ENCODE results near the gene ROBO4. TPM values are rescaled to one million over a fixed set of nuclear protein-coding genes. Genes with fewer than 3 reads are reported as not detected.

The ROBO4 gene
- total and polyA plus RNA-seq, 2 experiments from 2014 or later = not detected

- TF ChIP-seq STAT1 (IDR thresholded peaks at IDR 0.05; ENCODE audit: unreplicated experiment) (no peak), EZH2phosphoT487 (IDR thresholded peaks at IDR 0.05; ENCODE audit: unreplicated experiment) (no peak)
- TF ChIP-seq, protein P1, sequence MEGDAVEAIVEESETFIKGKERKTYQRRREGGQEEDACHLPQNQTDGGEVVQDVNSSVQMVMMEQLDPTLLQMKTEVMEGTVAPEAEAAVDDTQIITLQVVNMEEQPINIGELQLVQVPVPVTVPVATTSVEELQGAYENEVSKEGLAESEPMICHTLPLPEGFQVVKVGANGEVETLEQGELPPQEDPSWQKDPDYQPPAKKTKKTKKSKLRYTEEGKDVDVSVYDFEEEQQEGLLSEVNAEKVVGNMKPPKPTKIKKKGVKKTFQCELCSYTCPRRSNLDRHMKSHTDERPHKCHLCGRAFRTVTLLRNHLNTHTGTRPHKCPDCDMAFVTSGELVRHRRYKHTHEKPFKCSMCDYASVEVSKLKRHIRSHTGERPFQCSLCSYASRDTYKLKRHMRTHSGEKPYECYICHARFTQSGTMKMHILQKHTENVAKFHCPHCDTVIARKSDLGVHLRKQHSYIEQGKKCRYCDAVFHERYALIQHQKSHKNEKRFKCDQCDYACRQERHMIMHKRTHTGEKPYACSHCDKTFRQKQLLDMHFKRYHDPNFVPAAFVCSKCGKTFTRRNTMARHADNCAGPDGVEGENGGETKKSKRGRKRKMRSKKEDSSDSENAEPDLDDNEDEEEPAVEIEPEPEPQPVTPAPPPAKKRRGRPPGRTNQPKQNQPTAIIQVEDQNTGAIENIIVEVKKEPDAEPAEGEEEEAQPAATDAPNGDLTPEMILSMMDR (conservative IDR thresholded peaks at IDR 0.05; ENCODE audit: low read depth in 2 of 2) = no peak
These were observed 2.8 kb downstream of the ROBO4 start (continued) for GRCh38 chr11:124894606-124895430.

DNA sequence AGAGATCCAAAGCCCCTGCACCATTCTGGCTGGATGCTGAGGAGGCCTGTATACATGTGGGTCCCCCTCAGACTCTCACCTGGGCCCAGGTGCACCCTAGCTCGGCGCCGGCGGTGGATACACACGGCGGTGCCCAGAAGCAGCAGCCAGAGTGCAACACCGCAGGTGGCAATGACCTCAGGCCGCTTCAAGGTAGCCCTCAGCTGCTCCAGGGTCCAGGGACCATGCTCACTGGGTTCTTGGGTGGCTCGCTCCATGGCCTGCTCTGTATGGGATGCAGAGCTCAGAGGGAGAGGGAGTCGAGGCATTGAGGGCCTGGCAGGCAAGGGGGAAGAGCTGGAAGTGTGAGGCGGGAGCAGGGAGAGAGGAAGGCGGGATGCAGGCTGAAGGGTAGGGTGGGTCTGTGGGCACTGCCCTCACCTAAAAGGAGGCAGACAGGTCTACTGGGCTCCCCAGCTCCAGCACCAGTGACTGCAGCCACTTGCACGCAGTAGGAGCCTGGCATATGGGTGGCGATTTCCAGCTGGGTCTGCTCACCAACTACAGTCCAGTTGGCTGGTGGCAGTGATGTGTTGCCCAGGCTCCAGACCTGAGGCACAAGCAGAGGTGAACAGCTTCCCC is 3.8 kb downstream of the ROBO4 start:
- Histone ChIP-seq H3K36me3 (ENCODE audit: insufficient read depth) (no peaks in the 10 kb centered on the region), H3K4me2 (no peak overlapping the region), H4K20me1 (replicated peaks; ENCODE audit: insufficient read depth) (no peaks in the 10 kb centered on the region), H3K4me1 (ENCODE audit: insufficient read depth) (no peaks in the 10 kb centered on the region), H3K9me2 (ENCODE audit: insufficient read depth) (no peaks in the 10 kb centered on the region), H3K4me3 (no peak overlapping the region), H3K27me3 (ENCODE audit: insufficient read depth) (0 out of 2 replicates have a peak, but pooled peaks cover 5% of the 10 kb centered on the region), H2AFZ (no peak overlapping the region), H3F3A (replicated peaks; ENCODE audit: low read depth) (no peaks in the 10 kb centered on the region), H3K79me2 (replicated peaks; ENCODE audit: insufficient read depth) (no peaks in the 10 kb centered on the region), H3K27ac (ENCODE audit: low read depth) (no peak overlapping the region)
- Mint-ChIP-seq H3K27ac (no peak overlapping the region), H3K4me3 (no peak overlapping the region), H3K4me1 (peaks cover 16% of the 10 kb centered on the region), H3K9me3 (no peaks in the 10 kb centered on the region), H3K36me3 (ENCODE audit: low read depth) (no peaks in the 10 kb centered on the region; the same call in 2 of the 3 replicates), H3K27me3 (ENCODE audit: insufficient read depth, low read depth, poor library complexity) (peaks cover 9% of the 10 kb centered on the region)
- DNase-seq (ENCODE audit: low spot score) (no peak), ATAC-seq (no peak)
- TF ChIP-seq EZH2 (IDR thresholded peaks at IDR 0.05; ENCODE audit: low read depth, unreplicated experiment) = no peak
- TF ChIP-seq ZNF462 (CRISPR knock-in tag; IDR thresholded peaks at IDR 0.05) = no peak
- TF ChIP-seq POLR2AphosphoS5 (IDR thresholded peaks at IDR 0.05; ENCODE audit: low read depth) = no peak
- no peak for TF ChIP-seq JUNB (IDR thresholded peaks at IDR 0.05; ENCODE audit: unreplicated experiment)
- no peak for TF ChIP-seq EZH2phosphoT487 (IDR thresholded peaks at IDR 0.05; ENCODE audit: unreplicated experiment)
- no peak for TF ChIP-seq CREB1 (CRISPR knock-in tag; IDR thresholded peaks at IDR 0.05; ENCODE audit: low read depth)
- no peak for TF ChIP-seq REST (IDR thresholded peaks at IDR 0.05; ENCODE audit: unreplicated experiment)
